HL-60 (cell line): ENCODE results near the gene THAP9.

ENCODE experiments used
- GABPA ChIP-seq: IDR thresholded peaks from 2 replicates; pipeline ENCODE4 v1.6.1; 2012; ENCODE audit warnings: low read depth
- POLR2AphosphoS5 ChIP-seq: IDR thresholded peaks from 2 replicates; pipeline ENCODE4 v1.6.1; 2012; ENCODE audit warnings: low read depth
- SPI1 ChIP-seq: IDR thresholded peaks from 2 replicates; pipeline ENCODE4 v1.6.1; 2012; ENCODE audit warnings: low read depth, mild to moderate bottlenecking, borderline replicate concordance
- TF ChIP-seq, protein P1 (sequence below): IDR thresholded peaks from one replicate; pipeline ENCODE4 v1.5.1; 2011; ENCODE audit warnings: low read length, control low read depth, inconsistent platforms; ENCODE audit not compliant: insufficient read depth
- TF ChIP-seq, protein P2 (sequence below): IDR thresholded peaks from 2 replicates; pipeline ENCODE4 v1.6.1; 2012; ENCODE audit warnings: low read depth; ENCODE audit not compliant: insufficient replicate concordance

DNA sequence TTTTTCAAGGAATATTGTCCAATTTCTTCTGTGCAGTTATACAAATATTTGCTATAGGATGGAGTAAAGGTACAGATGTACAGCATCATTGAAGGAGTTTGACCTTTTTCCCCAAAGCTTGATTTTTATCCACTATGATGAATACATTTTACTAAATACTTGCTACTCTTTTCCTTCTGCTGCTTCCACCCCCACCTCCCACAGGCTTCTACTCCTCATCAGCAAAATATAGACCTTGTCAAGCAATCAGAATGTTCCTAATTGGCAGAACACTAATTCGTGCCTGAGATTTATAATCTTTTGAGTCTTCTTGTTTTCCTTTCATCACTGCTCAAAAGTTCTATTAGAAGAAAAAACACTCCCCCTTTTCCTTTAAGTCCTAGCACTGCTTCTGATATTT is 3.8 kb upstream of the THAP9 start:
- TF ChIP-seq, protein P1, sequence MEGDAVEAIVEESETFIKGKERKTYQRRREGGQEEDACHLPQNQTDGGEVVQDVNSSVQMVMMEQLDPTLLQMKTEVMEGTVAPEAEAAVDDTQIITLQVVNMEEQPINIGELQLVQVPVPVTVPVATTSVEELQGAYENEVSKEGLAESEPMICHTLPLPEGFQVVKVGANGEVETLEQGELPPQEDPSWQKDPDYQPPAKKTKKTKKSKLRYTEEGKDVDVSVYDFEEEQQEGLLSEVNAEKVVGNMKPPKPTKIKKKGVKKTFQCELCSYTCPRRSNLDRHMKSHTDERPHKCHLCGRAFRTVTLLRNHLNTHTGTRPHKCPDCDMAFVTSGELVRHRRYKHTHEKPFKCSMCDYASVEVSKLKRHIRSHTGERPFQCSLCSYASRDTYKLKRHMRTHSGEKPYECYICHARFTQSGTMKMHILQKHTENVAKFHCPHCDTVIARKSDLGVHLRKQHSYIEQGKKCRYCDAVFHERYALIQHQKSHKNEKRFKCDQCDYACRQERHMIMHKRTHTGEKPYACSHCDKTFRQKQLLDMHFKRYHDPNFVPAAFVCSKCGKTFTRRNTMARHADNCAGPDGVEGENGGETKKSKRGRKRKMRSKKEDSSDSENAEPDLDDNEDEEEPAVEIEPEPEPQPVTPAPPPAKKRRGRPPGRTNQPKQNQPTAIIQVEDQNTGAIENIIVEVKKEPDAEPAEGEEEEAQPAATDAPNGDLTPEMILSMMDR = no peak
- TF ChIP-seq, protein P2, sequence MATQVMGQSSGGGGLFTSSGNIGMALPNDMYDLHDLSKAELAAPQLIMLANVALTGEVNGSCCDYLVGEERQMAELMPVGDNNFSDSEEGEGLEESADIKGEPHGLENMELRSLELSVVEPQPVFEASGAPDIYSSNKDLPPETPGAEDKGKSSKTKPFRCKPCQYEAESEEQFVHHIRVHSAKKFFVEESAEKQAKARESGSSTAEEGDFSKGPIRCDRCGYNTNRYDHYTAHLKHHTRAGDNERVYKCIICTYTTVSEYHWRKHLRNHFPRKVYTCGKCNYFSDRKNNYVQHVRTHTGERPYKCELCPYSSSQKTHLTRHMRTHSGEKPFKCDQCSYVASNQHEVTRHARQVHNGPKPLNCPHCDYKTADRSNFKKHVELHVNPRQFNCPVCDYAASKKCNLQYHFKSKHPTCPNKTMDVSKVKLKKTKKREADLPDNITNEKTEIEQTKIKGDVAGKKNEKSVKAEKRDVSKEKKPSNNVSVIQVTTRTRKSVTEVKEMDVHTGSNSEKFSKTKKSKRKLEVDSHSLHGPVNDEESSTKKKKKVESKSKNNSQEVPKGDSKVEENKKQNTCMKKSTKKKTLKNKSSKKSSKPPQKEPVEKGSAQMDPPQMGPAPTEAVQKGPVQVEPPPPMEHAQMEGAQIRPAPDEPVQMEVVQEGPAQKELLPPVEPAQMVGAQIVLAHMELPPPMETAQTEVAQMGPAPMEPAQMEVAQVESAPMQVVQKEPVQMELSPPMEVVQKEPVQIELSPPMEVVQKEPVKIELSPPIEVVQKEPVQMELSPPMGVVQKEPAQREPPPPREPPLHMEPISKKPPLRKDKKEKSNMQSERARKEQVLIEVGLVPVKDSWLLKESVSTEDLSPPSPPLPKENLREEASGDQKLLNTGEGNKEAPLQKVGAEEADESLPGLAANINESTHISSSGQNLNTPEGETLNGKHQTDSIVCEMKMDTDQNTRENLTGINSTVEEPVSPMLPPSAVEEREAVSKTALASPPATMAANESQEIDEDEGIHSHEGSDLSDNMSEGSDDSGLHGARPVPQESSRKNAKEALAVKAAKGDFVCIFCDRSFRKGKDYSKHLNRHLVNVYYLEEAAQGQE = no peak
- TF ChIP-seq POLR2AphosphoS5 (no peak), GABPA (no peak), SPI1 (no peak)
